HG03457 (cell line): ENCODE data around the gene SAMD4B.
"Not testable (repeated sequence)": the region's sequence is repeated elsewhere in the genome, so short reads cannot be mapped to it uniquely, and the experiment has no call there.

ENCODE experiments used
- ATAC-seq: cut with Tn5 transposase; IDR thresholded peaks from one replicate; pipeline ENCODE4 v1.9.1; 2021; ENCODE audit warnings: moderate number of reproducible peaks; ENCODE audit not compliant: unreplicated experiment

Gene SAMD4B

DNA sequence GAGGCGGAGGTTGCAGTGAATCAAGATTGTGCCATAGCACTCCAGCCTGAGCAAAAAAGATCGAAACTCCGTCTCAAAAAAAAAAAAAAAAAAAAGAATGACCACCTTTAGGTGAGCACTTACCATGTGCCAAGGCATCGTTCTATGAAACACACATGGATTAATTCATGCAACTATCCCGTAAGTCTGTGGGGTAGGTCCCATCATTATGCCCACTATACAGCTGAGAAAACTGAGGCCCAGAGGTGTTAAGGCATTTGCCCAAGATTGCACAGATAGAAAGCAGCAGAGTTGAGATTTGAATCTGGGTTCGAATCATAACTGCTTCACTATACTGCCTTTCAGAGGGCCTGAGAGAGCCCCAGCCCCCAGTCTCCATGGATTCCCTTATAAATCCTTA is 8.7 kb upstream of the SAMD4B start:
- ATAC-seq, result no peak

DNA sequence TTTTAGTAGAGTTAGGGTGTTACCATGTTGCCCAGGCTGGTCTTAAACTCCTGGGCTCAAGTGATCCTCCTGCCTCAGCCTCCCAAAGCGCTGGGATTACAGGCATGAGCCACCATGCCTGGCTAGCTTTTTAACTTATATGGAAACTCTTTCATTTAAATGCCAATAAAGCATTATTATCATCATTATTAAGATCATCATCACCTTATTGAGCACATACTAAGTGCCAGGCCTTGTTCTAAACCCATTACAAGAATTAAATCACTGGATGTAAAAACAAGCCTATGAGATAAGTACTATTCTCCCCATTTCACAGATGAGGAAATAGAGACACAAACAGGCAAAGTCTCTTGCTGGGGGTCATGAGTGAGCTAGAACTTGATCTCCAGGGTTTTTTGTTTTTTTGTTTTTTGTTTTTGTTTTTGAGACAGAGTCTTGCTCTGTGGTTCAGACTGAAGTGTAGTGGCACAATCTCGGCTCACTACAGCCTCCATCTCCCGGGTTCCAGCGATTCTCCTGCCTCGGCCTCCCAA is 7.7 kb upstream of the SAMD4B start:
- no peak for ATAC-seq

DNA sequence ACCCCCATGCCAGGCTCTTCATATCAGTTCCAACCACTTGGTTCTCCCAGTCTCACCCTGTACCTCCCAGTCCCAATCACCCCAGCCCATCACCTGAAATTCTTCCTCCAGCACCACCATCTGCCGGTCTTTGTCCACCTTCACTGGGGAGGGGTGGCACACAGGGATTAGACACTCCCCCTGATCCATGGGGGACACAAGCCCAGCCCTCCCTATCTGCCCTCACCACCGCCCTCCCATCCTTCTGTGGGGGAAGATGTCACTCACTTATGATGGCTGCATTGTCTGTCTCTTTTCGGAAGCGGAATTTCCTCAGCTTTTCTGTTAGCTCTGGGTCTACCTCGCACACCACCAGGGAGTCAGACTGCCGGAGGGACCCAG is 7.1 kb upstream of the SAMD4B start:
- ATAC-seq, result no peak

DNA sequence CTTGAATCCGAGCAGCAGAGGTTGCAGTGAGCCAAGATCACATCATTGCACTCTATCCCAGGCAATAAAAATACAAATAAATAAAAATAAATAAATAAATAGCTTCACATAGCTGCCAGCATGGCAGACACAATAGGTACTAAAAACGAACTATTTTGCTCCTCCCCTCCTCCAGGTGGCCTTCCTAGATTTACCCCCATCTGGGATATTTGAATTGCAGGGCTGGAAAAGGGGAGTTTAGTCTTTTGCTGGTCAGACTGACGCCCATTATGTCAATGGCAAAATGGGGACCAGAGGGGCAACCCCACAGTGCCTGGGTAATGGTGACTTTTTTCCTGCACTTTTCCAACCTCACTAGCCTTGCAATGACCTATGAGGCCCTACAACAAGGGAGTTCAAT is 5.7 kb upstream of the SAMD4B start:
- ATAC-seq, result no peak

DNA sequence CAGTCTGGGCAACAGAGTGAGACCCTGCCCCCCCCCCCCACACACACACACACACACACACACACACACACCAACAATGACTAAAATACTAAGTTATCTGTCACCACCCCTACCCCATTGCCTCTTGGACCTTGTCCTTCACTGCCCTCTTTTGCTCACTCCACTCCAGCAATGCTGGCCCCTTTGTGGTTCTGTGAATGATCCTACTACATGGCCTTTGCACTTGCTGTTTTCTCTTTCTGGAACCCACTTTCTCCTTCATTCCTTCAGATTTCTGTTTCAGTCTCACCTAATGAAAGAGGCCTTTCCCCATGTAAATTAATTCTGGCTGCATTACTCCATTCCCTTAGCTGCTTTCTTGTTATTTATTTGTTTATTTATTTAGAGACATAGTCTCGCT is 2.5 kb upstream of the SAMD4B start:
- no peak for ATAC-seq

DNA sequence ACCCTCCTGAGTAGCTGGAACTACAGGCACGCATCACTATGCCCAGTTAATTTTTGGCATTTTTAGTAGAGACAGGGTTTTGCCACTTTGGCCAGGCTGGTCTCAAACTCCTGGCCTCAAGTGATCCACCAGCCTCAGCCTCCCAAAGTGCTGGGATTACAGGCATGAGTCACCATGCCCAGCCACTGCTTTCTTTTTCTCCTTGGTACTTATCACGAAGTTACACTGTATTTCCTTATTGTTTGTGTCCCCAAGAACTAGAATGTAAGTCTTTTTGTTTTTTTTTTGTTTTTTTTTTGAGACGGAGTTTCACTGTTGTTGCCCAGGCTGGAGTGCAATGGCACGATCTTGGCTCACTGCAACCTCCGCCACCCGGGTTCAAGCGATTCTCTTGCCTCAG is 2.1 kb upstream of the SAMD4B start:
- not testable (repeated sequence) for ATAC-seq

DNA sequence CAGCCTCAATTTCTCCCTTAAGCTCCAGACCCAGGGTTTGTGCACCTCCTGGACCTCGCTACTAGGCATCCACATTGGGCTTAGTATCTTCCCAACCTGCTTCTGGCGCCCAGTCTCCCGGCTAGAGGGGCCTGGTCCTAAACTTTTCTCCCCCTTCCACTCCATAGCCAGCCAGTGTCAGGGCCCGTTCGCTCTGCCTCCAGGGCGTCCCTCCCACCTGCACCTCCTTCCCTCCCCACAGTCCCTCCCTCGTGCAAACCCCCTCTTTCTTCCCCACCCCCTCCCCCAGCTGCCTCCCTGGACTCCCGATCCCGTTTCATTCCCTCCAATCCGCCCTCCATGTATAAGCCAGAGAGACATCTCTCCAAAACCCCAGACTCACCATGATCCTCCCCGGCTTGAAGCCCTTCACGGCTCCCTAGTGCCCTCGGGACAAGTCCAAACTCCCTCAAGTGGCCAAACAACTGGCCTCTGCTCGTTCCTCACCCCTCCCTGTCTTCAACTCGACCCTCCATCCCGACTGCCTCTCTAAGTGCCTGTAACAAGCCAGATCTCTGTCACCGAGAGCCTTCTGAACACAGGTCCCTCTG is 997 bp upstream of the SAMD4B start:
- ATAC-seq, result no peak

DNA sequence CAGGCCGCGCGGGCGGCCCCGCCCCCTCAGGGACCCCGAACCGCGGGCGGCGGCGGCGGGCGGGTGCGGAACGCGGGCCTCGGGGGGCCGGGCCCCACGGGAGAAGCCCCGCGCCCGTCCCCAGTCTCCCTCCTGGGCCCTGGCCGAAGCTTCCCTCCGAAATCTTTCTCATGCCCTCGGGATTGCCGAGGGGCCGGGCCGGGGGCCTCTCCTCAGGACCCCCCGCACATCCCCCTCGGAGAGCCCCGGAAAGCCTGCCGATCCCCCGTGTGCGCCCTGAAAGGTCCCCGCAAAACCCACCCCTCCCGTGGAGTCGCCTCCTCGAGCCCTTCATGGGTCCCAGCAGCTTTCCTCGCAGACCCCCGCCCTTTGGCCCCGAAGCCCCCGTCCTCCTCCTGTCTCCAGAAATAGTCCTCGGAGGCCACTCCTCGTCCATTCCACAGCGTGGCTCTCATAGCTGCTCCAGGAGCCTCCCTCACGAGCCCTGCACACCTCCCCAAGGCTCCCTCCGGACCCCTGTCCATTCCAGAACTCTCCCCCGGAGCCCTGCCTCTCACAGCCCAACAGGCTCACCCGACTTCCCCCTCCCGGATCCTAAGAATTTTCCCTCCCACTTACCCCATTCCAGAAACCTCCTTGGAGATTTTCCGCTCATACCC is 555 bp downstream of the SAMD4B start:
- no peak for ATAC-seq

DNA sequence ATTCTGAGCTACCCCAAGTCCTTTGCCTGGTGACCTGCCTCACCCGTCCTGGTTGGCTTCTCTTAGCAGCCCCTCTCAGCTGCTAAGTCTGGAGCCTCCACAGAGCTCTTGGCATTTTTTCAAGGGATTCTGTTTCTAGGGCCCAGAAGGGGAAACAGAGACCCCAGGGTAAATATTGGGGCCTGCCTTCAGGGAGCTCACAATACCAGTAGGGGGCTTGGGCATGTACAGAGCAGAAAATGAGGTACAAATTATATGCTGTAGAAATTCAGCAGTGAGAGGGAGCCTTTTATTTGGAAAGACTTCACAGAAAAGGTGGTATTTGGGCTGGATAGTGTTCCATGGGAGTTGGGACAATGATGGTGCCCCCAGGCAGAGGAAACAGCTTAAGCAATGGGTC is 3.7 kb downstream of the SAMD4B start:
- no peak for ATAC-seq

DNA sequence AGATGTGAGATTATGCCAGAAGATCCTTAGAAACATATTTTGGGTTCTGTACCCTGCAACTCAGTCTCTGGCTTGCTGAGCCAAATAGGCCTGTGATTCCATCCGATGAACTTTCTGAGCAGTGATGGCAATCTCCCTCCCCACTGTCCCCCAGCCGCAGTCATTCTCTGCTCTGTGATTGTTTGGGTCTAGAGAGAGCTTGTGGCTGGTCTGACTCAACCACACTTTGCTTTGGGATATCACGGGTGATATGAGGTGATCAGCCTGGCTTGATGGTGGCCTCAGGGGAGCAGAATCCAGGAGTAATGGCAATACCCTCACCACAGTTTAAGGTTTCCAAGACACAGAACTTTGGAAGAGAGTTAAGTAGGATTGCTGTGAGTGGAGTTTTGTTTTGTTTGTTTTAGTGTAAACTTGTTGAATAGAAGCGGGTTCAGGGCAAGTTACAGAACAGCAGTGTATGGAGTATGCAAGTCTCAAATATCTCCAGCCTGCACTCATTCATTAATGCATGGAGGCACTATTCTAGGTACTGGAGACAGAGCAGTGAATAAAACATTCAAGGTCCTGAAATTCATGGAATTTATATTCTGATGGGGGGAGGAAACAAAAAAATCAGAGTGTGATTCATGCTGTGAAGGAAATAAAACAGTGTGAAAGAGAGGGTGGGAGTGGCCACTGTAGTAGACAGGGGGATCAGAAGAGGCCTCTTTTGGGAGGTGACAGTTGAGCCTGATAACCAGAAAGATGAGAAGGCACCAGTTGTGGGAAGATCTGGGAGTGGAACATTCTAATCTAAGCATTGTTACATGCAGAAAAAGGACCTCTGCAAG is 5.3 kb downstream of the SAMD4B start:
- no peak for ATAC-seq

DNA sequence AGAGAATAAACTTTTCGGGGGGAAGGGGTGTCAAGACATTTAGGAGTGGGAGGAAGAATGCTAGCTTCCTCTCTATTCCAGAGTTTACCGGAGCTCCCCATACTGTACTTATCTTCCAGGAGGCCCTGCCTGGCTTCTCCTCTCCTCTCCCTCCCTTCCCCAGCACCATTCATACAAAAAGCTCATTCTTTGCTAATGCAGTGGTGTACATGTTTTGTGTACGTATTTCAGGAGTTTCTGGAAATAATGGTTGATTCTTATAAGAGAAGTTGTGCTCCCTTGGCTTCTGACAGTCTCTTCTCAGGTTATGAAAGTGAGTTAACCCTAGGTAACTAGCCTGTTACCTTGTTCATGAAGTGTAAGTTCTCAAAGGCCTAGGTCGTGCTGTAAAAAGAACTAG is 7.1 kb downstream of the SAMD4B start:
- no peak for ATAC-seq

DNA sequence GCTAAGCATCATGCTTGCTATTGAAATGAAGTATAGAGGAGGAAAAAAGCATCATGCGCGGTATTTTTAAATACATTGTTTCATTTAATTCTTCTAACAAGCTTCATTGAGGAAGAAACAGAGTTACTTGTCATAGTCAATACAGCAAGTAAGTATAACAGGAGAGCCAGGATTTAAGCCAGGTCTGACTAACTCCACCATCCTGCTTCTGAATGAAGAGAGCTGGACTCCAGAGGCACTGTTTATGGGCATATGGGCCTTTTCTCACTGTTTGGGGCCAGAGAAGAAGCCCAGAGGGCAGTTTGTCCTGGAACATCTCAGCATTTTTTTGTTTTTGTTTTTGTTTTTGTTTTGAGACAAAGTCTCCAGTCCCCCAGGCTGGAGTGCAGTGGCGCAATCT is 7.9 kb downstream of the SAMD4B start:
- ATAC-seq, result no peak

DNA sequence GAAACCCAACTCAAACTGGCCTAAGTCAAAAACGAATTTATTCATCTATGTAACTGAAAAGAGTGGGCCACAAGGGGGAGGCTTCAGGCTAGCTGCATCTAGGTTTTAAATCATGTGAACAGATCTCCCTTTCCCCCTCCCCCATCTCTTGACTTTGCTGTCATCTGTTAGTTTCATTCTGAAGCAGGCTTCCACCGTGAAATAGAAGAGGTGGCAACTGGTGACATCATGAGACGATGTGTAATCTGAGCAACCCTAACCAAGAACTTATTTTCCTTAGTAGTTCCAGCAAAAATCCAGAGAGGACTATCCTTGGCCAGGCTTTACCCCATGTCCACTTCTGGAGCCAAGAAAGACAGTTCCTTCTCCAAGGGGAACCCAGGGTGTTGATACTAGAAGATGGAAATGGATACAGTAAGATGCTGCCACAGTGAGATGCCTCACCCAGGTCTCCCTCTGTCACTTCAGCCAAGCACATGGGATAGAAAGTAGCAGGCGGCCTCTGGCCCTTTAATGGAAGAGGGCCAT is 9.4 kb downstream of the SAMD4B start:
- no peak for ATAC-seq

DNA sequence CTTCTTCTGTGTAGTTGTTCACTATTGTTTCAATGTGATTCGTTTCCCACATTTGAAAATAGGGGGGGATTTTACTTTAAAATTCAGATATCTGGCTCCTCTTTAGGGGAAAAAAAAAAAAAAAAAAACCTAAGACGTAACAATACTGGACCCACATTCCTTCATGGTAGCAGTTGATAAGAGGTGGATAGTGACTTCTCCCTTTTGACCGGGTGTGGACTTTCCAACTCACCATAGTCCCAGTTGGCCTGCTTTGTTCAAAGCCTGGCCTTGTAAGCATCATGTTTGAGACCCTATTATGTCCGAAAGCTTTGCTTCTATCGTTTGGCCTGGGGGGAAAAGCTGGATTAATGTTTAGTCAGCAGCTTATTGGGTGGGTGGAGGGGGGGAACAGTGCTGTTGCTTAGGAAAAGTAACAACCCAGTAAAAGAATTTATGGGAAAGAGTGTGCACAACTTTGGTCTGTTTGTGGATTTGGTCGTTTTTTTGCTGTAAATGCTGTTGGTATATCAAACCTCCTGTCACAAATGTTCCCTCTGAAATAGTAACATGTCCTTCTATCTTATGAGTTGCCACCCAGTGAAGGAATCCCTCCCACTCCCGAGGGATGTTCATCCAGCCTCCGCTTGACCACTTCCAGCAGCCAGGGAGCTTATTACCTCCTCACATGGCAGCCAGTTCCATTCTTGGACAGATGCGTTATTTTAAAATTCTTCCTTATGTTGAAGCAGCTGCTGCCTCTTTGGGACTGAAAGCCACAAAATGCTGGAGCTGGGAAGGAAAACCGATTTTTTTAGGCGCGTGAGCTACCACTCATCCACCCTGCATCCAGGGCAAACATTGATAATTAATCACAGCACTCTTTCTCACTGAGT is 10.4 kb downstream of the SAMD4B start:
- ATAC-seq, result no peak

DNA sequence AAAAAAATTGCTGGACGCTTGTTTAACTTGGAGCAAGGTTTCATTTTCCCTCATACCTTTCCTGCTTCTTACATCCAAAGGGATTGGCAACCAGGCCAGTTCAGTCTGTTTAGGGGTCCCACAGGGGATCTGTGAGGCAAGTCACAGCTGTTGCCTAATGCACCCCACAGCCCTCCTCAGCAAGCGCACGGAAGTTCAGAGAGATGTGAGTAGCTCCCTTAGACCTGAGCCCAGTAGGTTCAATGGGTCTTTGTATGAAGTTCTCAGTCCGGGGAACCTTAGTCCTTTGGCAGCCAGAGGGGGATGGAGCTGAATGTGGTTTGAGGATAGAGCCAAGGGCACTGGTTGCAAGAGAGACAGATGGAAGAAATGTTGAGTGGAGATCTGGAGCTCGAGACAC is 13.0 kb downstream of the SAMD4B start:
- no peak for ATAC-seq

DNA sequence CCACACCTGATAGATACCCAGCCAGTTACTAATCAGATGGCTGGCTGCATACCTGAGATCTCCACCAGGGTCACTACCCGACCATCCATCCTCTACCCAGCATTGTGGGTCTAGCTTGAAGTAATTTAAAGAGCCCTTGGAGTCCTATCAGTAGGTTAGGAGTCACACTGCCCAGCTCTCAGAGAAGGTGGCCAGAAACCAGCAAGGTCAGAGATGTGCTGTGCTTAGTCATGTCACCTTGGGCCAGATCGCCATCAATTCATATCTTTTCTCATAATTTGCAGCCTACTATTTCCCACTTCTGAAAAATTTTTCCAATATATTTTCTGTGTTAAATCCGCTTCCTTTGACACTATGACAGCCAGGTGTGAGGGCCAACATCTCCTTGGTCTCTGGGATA is 13.9 kb downstream of the SAMD4B start:
- no peak for ATAC-seq

DNA sequence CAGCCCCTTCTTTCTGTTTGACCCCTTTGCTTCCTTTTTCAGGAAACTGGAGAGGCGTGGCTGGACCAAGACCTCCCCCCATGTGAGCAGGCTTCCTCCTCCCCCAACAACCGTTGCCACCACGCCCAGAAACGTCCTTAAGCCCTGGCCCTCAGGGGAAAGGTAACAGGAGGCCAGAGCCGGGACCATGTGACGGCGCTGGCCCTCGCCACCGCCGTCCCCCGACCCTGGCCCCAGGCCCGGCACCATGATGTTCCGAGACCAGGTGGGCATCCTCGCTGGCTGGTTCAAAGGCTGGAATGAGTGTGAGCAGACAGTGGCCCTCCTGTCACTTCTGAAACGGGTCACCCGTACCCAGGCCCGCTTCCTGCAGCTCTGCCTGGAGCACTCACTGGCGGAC is 14.4 kb downstream of the SAMD4B start:
- no peak for ATAC-seq

DNA sequence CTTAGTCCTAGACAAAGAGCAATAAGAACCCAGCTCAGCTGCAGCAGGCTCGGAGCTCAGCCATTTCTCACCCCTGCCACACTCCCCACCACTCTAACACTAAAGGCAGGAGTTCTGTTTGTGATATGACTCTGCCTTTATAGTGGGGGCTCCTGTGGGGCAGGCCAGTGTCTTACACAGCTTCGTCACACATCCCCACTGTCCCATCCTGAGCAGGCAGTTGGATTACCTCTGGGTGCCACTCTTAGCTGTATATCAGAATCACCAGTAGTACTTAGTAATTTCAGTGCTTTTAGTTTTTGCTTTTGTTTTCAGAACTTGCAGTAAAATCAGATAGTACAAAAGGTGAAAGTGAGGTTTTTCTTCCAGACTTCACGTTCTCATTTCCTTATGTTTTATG is 16.8 kb downstream of the SAMD4B start:
- ATAC-seq, result no peak

DNA sequence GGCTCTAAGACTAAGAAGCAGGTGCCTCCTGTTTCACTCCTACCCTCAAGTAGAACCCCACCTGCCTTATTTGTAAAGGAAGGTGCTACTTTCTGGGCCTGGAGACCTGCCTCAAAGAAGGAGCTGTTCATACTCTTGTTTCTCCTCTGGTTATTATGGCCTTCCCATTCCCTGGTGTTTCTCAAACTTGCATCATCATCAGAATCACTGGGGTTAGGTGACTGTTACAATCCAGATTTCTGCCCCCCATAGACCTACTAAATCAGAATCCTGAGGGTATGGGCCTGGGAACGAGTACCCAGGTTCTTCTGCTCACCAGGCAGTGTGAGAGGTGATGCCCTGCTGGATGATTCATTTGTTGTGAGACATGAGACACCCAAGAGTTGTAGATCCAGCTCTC is 18.4 kb downstream of the SAMD4B start:
- no peak for ATAC-seq

DNA sequence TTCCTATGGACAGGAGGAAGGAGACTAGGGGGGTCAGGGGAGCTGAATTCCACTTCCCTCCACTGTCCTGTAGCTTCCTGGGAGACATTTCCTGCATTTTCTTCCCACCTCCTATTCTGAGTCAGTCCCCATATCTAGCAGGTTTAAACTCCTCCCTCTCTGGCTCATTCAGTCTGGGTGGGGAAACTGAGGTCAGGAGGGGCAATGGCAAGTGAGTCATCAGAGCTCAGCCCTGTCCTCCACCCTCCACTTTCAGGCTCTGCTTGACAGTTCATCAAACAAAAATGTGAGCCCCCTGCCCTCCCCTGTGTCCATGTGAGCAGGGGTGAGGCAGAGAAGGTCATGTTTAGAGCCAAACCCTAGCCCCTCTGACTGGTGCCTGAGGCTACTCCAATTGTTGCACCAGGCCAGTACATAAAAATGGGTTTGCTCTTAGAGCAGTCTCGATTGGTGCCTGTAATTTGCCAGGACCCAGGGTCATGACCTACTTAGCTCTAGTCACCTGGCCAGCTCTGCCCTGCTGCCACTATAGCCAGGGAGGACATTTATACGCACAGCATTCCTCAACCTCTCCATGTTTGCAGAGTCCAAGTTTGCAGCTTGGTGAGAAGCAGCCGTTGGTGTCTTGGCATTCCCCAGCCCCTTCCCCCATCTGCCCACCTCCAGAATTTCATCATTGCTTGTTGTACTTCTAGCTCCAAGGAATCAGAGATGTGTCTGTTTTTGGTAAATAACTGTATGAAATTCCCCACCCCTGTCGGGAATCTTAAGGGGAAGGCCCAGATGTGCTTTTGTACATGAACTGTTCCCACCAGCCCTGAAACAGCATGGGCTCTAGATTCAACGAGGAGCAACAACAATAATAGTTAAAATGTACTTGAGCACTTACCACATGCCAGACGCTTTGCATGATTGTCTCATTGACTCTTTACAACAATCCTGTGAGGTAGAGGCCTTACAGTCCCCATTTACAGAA is 20.7 kb downstream of the SAMD4B start:
- no peak for ATAC-seq
